IPS DF 19.7 (cell line): ENCODE data around the gene DBN1.

Experiments used
- DNase-seq: peaks from one replicate; pipeline ENCODE4 v3.0.0-alpha.2; 2013; ENCODE audit warnings: low read depth, low spot score

Gene DBN1

GRCh38 chr5:177455661-177456590 lies 17.5 kb downstream of the DBN1 start:
- no peak for DNase-seq

- no peak for DNase-seq
Observed at GRCh38 chr5:177455036-177455660, 18.3 kb downstream of the DBN1 start.

- DNase-seq: no peak
Observed at GRCh38 chr5:177454397-177455035, 18.9 kb downstream of the DBN1 start.

- no peak for DNase-seq
Observed at GRCh38 chr5:177453852-177454396, 19.5 kb downstream of the DBN1 start.

GRCh38 chr5:177452688-177453638 lies 20.5 kb downstream of the DBN1 start:
- DNase-seq: no peak

- DNase-seq: no peak
Observed at GRCh38 chr5:177450667-177451424, 22.6 kb downstream of the DBN1 start.

GRCh38 chr5:177449140-177450061 lies 24.0 kb downstream of the DBN1 start:
- DNase-seq: no peak

- DNase-seq: no peak
Observed at GRCh38 chr5:177448244-177448950, 25.0 kb downstream of the DBN1 start.

- DNase-seq: no peak
Observed at GRCh38 chr5:177447611-177448243, 25.7 kb downstream of the DBN1 start.

- DNase-seq: no peak
Observed at GRCh38 chr5:177447066-177447610, 26.3 kb downstream of the DBN1 start.

GRCh38 chr5:177446200-177447065 lies 27.0 kb downstream of the DBN1 start, which contains the start of gene PRR7:
Gene PRR7 (plus strand): TSS chr5:177446814. CDS start chr5:177455068, 8,254 bp downstream.
- no peak for DNase-seq

GRCh38 chr5:177445917-177446199 lies 27.6 kb downstream of the DBN1 start:
- DNase-seq: no peak

GRCh38 chr5:177445052-177445916 lies 28.1 kb downstream of the DBN1 start:
- no peak for DNase-seq

- DNase-seq: no peak
Observed at GRCh38 chr5:177444106-177445051, 29.1 kb downstream of the DBN1 start.
